Measurements from ENCODE around the gene SH2D5. TPM values are rescaled to one million over a fixed set of nuclear protein-coding genes. Genes with fewer than 3 reads are reported as not detected.

SH2D5 gene
- total RNA-seq, 2 donors from 2014 or later, result 0.14 to 0.19 TPM

GRCh38 chr1:20733360-20733975 is 965 bp upstream of the SH2D5 start:
- Mint-ChIP-seq H3K27ac (peak overlapping the region in 1 of 2 donors; percentile 14), H3K27me3 (peaks cover 9 to 11% of the 10 kb centered on the region in 2 donors)

GRCh38 chr1:20732071-20732587 is 374 bp downstream of the SH2D5 start:
- Mint-ChIP-seq H3K27ac (peak overlapping the region in 1 of 2 donors; percentile 14), H3K9me3 (no peaks in the 10 kb centered on the region), H3K4me1 (ENCODE audit: low read depth in 2 of 2) (peaks cover 16 to 22% of the 10 kb centered on the region in 2 donors), H3K4me3 (peak overlapping the region; percentile 91), H3K27me3 (peaks cover 16% of the 10 kb centered on the region in 2 donors), H3K36me3 (no peaks in the 10 kb centered on the region)
- DNase-seq (ENCODE audit: low spot score), result peak; percentile 76
- ATAC-seq, result peak; percentile 83 to 86

More at GRCh38 chr1:20733360-20733975, 965 bp upstream of the SH2D5 start:
- H3K36me3 Mint-ChIP-seq, result no peaks in the 10 kb centered on the region
- no peaks in the 10 kb centered on the region for H3K9me3 Mint-ChIP-seq
- ATAC-seq, result no peak
- DNase-seq (ENCODE audit: low spot score), result no peak
- H3K4me1 Mint-ChIP-seq (ENCODE audit: low read depth in 2 of 2), result peaks cover 16 to 18% of the 10 kb centered on the region in 2 donors
- H3K4me3 Mint-ChIP-seq, result peak overlapping the region; percentile 91

- peaks cover 16% of the 10 kb centered on the region in 2 donors for H3K27me3 Mint-ChIP-seq
- H3K4me1 Mint-ChIP-seq (ENCODE audit: low read depth in 2 of 2), result peaks cover 16 to 22% of the 10 kb centered on the region in 2 donors
- H3K36me3 Mint-ChIP-seq, result no peaks in the 10 kb centered on the region
- H3K4me3 Mint-ChIP-seq, result peak overlapping the region; percentile 73
- no peak overlapping the region for H3K27ac Mint-ChIP-seq
- DNase-seq (ENCODE audit: low spot score) (no peak), ATAC-seq (peak; percentile 21 to 25)
- H3K9me3 Mint-ChIP-seq, result no peaks in the 10 kb centered on the region
These were observed 1.2 kb downstream of the SH2D5 start for GRCh38 chr1:20731057-20731991.

GRCh38 chr1:20730690-20731056 is 1.8 kb downstream of the SH2D5 start:
- H3K27ac Mint-ChIP-seq, result no peak overlapping the region
- H3K4me3 Mint-ChIP-seq, result no peak overlapping the region
- DNase-seq (ENCODE audit: low spot score), result no peak
- H3K9me3 Mint-ChIP-seq, result no peaks in the 10 kb centered on the region
- H3K4me1 Mint-ChIP-seq (ENCODE audit: low read depth in 2 of 2), result peaks cover 16 to 22% of the 10 kb centered on the region in 2 donors
- H3K36me3 Mint-ChIP-seq, result no peaks in the 10 kb centered on the region
- ATAC-seq, result no peak
- peaks cover 16% of the 10 kb centered on the region in 2 donors for H3K27me3 Mint-ChIP-seq

- Mint-ChIP-seq H3K36me3 (no peaks in the 10 kb centered on the region), H3K4me3 (peak overlapping the region; percentile 44), H3K4me1 (ENCODE audit: low read depth in 2 of 2) (peaks cover 16 to 22% of the 10 kb centered on the region in 2 donors), H3K27me3 (peaks cover 16% of the 10 kb centered on the region in 2 donors), H3K27ac (no peak overlapping the region), H3K9me3 (no peaks in the 10 kb centered on the region)
- no peak for ATAC-seq
- DNase-seq (ENCODE audit: low spot score), result no peak
These were observed 2.4 kb downstream of the SH2D5 start for GRCh38 chr1:20729990-20730689.

- DNase-seq (ENCODE audit: low spot score) (no peak), ATAC-seq (no peak)
- Mint-ChIP-seq H3K9me3 (no peaks in the 10 kb centered on the region), H3K27ac (no peak overlapping the region), H3K27me3 (peaks cover 16% of the 10 kb centered on the region in 2 donors), H3K36me3 (no peaks in the 10 kb centered on the region), H3K4me1 (ENCODE audit: low read depth in 2 of 2) (peaks cover 16 to 22% of the 10 kb centered on the region in 2 donors), H3K4me3 (no peak overlapping the region)
These were observed 3.2 kb downstream of the SH2D5 start for GRCh38 chr1:20729155-20729931.

GRCh38 chr1:20728371-20729154 is 3.9 kb downstream of the SH2D5 start:
- no peak for DNase-seq (ENCODE audit: low spot score)
- Mint-ChIP-seq H3K9me3 (no peaks in the 10 kb centered on the region), H3K36me3 (no peaks in the 10 kb centered on the region), H3K4me1 (ENCODE audit: low read depth in 2 of 2) (peaks cover 16 to 22% of the 10 kb centered on the region in 2 donors), H3K27me3 (peaks cover 16% of the 10 kb centered on the region in 2 donors), H3K4me3 (no peak overlapping the region), H3K27ac (no peak overlapping the region)
- ATAC-seq, result no peak

GRCh38 chr1:20727746-20728316 is 4.7 kb downstream of the SH2D5 start:
- Mint-ChIP-seq H3K9me3 (no peaks in the 10 kb centered on the region), H3K4me1 (ENCODE audit: low read depth in 2 of 2) (peaks cover 11 to 15% of the 10 kb centered on the region in 2 donors), H3K36me3 (no peaks in the 10 kb centered on the region), H3K27me3 (peaks cover 16% of the 10 kb centered on the region in 2 donors), H3K4me3 (no peak overlapping the region), H3K27ac (no peak overlapping the region)
- DNase-seq (ENCODE audit: low spot score) (no peak), ATAC-seq (no peak)

GRCh38 chr1:20726932-20727745 is 5.4 kb downstream of the SH2D5 start:
- no peak overlapping the region for H3K4me3 Mint-ChIP-seq
- H3K27me3 Mint-ChIP-seq, result peaks cover 14 to 16% of the 10 kb centered on the region in 2 donors
- DNase-seq (ENCODE audit: low spot score) (no peak), ATAC-seq (no peak)
- no peaks in the 10 kb centered on the region for H3K36me3 Mint-ChIP-seq
- peaks cover 4 to 10% of the 10 kb centered on the region in 2 donors for H3K4me1 Mint-ChIP-seq (ENCODE audit: low read depth in 2 of 2)
- H3K9me3 Mint-ChIP-seq, result no peaks in the 10 kb centered on the region
- H3K27ac Mint-ChIP-seq, result no peak overlapping the region

- H3K27ac Mint-ChIP-seq, result no peak overlapping the region
- H3K4me3 Mint-ChIP-seq, result no peak overlapping the region
- H3K9me3 Mint-ChIP-seq, result no peaks in the 10 kb centered on the region
- no peaks in the 10 kb centered on the region for H3K36me3 Mint-ChIP-seq
- ATAC-seq (no peak), DNase-seq (ENCODE audit: low spot score) (no peak)
- H3K4me1 Mint-ChIP-seq (ENCODE audit: low read depth in 2 of 2), result peaks cover 4 to 8% of the 10 kb centered on the region in 2 donors
- peaks cover 14 to 16% of the 10 kb centered on the region in 2 donors for H3K27me3 Mint-ChIP-seq
These were observed 6.2 kb downstream of the SH2D5 start for GRCh38 chr1:20726118-20726911.
